ENCODE measurements around the gene ANKRD35. TPM values are rescaled to one million over a fixed set of nuclear protein-coding genes. Genes with fewer than 3 reads are reported as not detected.

Gene ANKRD35
- total RNA-seq, 6 experiments from 2014 or later, result 1.1 to 2.5 (median 1.6) TPM

GRCh38 chr1:145908653-145909052 lies 23.0 kb upstream of the ANKRD35 start:
- H3K4me1 ChIP-seq, result no peaks in the 10 kb centered on the region
- H3K9me3 ChIP-seq, result no peaks in the 10 kb centered on the region
- ATAC-seq (no peak), DNase-seq (no peak)
- peaks cover 0 to 25% (median 4%) of the 10 kb centered on the region in 4 donors for H3K36me3 ChIP-seq
- 50% methylated on average over 1 of the region's 1 CpG for WGBS (ENCODE audit: insufficient coverage, low coverage, low lambda C conversion rate, missing lambda C conversion rate)
- H3K27me3 ChIP-seq, result no peaks in the 10 kb centered on the region
- intact Hi-C loops (cut with DNase I), result loop anchor here in 1 of 2 donors (10.0 kb wide), 1 partner anchor 54 kb away; the partner anchor contains the start of gene PIAS3
- no peak overlapping the region for H3K4me3 ChIP-seq
- no peak for TF ChIP-seq POLR2A (IDR thresholded peaks at IDR 0.05)
- no peak for TF ChIP-seq CTCF (IDR thresholded peaks at IDR 0.05)
- no peak overlapping the region for H3K27ac ChIP-seq

GRCh38 chr1:145906954-145907753 lies 21.5 kb upstream of the ANKRD35 start:
- intact Hi-C loops (cut with DNase I), result loop anchor here in 1 of 2 donors (10.0 kb wide), 1 partner anchor 52 kb away; the partner anchor contains the start of gene PIAS3
- Histone ChIP-seq H3K4me1 (no peaks in the 10 kb centered on the region), H3K4me3 (no peak overlapping the region), H3K36me3 (peaks cover 0 to 15% (median 3%) of the 10 kb centered on the region in 4 donors), H3K9me3 (no peaks in the 10 kb centered on the region), H3K27me3 (no peaks in the 10 kb centered on the region), H3K27ac (no peak overlapping the region)
- DNase-seq, result no peak
- TF ChIP-seq POLR2A (IDR thresholded peaks at IDR 0.05) (no peak), CTCF (IDR thresholded peaks at IDR 0.05) (no peak)
- ATAC-seq, result peak in 1 of 4 donors; percentile 23
- 56% methylated on average over 4 of the region's 10 CpGs for WGBS (ENCODE audit: insufficient coverage, low coverage, low lambda C conversion rate, missing lambda C conversion rate)

- Histone ChIP-seq H3K36me3 (no peaks in the 10 kb centered on the region), H3K27ac (no peak overlapping the region), H3K9me3 (no peaks in the 10 kb centered on the region), H3K27me3 (no peaks in the 10 kb centered on the region), H3K4me1 (no peaks in the 10 kb centered on the region), H3K4me3 (no peak overlapping the region)
- TF ChIP-seq POLR2A (IDR thresholded peaks at IDR 0.05) (no peak), CTCF (IDR thresholded peaks at IDR 0.05) (no peak)
- 92% methylated on average over 8 of the region's 12 CpGs for WGBS (ENCODE audit: insufficient coverage, low coverage, low lambda C conversion rate, missing lambda C conversion rate)
- DNase-seq, result no peak
- intact Hi-C loops (cut with DNase I), result loop anchor here in 1 of 2 donors (10.0 kb wide), 1 partner anchor 47 kb away; the partner anchor contains the start of gene PIAS3
- no peak for ATAC-seq
These were observed 15.8 kb upstream of the ANKRD35 start for GRCh38 chr1:145901312-145902021.

GRCh38 chr1:145898756-145899155 lies 13.1 kb upstream of the ANKRD35 start:
- Histone ChIP-seq H3K4me3 (no peak overlapping the region), H3K4me1 (no peaks in the 10 kb centered on the region), H3K9me3 (no peaks in the 10 kb centered on the region), H3K36me3 (no peaks in the 10 kb centered on the region), H3K27ac (no peak overlapping the region), H3K27me3 (no peaks in the 10 kb centered on the region)
- 0% methylated on average over 1 of the region's 5 CpGs for WGBS (ENCODE audit: insufficient coverage, low coverage, low lambda C conversion rate, missing lambda C conversion rate)
- TF ChIP-seq POLR2A (IDR thresholded peaks at IDR 0.05), result no peak
- no peak for TF ChIP-seq CTCF (IDR thresholded peaks at IDR 0.05)
- intact Hi-C loops (cut with DNase I), result no loop called here
- ATAC-seq (no peak), DNase-seq (no peak)
